HG03342 (cell line): ENCODE results near the gene U2SURP.
A peak's percentile ranks its signal among the peaks of the same experiment; 100 is the strongest.
"Not testable (repeated sequence)": the region's sequence is repeated elsewhere in the genome, so short reads cannot be mapped to it uniquely, and the experiment has no call there.

ENCODE experiments used
- ATAC-seq: cut with Tn5 transposase; IDR thresholded peaks from one replicate; pipeline ENCODE4 v1.9.1; 2021; ENCODE audit warnings: mild to moderate bottlenecking, moderate library complexity; ENCODE audit not compliant: unreplicated experiment

U2SURP gene

DNA sequence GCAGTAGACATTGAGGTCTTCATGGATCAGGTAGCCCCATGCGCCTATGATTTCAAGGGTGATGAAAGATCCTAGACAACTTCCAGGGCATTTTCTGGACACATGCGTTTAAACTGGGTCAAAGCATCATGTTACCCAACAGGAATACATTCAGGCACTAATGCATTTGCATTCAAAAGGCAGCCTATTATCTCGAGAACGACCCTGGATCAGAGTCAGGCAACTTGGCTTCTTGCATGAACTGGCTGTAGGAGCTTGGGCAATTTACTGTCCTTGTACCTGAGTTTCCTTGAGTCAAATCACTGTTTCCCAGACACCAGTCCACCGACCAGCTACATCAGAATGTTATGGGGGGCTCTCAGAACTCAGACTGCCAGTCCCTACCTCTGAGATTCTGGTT is 66.7 kb downstream of the U2SURP start:
- ATAC-seq = no peak

DNA sequence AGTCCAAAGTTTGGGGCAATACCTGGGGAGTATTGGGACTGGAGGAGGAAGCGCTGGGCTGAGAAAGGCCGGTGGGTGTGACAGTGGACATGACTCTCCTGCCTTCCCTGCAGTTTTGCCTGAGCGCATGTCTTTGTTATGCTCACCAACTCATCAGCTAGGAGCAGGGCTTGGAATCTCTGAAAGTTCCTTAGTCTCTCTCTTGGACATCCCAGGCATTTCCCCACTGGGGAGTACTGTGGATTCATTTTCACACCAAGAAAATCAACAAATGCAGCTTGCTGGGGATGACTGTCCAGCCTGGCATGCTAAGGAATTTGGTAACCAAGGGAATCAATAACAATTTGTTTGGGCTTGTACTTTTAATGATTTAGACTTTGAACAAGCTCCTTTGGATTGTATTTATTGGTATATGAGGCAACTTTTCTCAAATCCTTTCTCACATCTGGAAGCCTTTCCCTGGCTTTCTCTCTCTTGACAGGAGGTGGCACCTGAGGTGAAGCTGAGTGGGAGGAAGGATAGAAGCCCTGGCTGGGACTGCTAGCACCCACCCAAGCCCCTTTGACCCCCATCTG is 69.7 kb downstream of the U2SURP start:
- no peak for ATAC-seq

DNA sequence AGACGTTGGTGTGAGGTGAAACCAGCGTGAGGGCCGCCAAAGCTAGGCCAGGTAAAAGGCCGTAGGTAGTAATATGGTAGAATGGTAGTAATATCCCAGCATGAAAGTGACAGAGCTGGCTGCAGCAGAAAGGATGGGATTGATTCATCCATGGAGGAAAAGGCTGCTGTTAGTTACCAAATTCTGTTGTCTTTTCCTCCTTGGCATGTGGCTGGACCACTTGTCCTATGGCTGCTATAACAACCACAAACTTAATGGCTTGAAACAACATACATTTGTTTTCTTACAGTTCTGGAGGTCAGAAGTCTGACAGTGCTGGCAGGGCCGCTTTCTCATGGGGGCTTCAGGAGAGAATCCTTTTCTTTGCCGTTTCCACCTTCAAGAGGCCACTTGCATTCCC is 70.4 kb downstream of the U2SURP start:
- ATAC-seq = no peak

DNA sequence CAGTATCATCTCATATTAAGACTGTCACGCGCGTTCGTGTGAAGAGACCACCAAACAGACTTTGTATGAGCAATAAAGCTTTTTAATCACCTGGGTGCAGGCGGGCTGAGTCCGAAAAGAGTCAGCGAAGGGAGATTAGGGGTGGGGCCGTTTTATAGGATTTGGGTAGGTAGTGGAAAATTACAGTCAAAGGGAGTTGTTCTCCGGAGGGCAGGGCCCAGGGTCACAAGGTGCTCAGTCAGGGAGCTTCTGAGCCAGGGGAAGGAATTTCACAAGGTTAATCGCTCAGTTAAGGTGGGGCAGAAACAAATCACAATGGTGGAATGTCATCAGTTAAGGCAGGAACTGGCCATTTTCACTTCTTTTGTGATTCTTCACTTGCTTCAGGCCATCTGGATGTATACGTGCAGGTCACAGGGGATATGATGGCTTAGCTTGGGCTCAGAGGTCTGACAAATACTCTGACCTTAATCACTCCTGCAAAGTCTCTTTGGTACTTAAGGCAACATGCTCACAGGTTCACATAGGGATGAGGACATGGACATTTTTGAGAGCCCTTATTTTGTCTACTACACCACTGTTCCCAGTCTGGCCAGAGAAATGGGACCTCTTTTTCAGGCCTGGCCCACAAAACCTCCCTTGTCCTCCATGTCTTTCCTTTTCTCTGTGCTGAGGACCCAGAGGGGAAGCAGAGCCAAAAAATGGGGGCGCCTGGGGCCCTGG is 71.1 kb downstream of the U2SURP start:
- ATAC-seq = not testable (repeated sequence)

DNA sequence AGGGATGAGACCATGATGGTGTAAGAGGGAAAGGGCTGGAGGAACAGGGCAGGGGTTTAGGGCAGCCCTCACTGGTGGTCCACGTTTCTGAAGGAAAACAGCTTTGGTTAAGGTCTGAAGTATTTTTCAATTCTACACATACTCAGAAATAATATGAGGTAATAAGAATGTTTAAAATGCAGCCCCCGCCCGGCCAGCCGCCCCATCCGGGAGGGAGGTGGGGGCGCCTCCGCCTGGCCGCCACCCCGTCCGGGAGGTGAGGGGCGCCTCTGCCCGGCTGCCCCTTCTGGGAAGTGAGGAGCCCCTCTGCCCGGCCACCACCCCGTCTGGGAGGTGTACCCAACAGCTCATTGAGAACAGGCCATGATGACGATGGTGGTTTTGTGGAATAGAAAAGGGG is 72.2 kb downstream of the U2SURP start:
- ATAC-seq = not testable (repeated sequence)

DNA sequence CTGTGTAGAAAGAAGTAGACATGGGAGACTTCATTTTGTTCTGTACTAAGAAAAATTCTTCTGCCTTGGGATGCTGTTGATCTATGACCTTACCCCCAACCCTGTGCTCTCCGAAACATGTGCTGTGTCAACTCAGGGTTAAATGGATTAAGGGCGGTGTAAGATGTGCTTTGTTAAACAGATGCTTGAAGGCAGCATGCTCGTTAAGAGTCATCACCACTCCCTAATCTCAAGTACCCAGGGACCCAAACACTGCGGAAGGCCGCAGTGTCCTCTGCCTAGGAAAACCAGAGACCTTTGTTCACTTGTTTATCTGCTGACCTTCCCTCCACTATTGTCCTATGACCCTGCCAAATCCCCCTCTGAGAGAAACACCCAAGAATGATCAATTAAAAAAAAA is 72.6 kb downstream of the U2SURP start:
- not testable (repeated sequence) for ATAC-seq

DNA sequence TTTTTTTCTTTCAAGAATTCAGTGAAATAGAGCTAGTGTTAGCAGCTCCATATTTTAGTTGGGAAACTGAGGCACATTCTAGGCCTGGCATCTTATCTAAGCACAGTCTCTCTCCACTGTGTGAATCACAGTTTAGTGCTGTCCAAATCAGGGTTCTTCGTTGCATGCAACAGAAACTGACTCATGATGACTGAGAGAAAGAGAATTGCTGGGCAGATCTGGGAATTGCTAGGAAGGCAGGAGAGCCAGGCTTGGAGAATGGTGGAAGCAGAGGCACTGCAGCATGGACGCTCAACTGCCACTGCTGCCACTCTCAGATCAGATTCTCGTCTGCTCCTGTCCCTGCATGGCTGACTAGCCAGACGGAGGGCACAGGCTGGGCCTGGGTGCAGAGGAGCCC is 77.5 kb downstream of the U2SURP start:
- ATAC-seq = no peak

DNA sequence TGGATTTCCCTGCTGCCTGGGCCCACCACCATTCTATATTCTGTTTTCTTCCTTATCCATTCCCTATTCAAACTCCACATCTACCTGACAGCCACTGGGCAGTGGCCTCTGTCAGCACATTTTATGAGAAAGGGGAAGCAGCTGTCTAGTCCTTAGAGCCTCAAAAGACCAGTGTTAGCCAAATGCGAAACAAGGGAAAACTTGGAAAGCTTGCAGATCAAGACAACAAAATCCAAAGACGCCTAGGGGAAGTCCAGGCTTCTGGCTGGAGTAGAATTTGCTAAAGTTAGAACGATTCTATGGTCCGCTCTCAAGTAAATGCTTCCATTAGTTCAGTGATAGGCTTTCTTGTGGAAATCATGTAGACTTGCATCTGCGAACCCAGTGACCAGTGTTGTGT is 78.8 kb downstream of the U2SURP start:
- ATAC-seq = no peak

DNA sequence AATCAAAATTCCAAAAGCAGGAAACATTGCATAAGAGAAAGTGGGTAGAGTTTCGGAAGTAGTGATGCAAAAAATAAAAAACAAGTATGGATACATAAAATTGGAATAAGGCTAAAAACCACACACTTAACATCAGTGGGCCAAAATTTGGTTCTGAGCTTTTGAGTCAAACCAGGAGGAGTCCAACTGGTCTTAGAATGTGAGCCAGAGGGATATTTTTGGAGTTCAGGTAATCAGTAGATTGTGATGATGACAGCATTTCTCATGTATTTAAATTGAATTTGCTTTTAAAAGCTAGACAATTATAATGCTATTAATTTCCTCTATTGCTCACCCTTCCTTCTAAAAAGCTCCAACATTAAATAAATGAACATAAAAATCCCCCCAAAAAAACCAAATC is 80.0 kb downstream of the U2SURP start:
- no peak for ATAC-seq

DNA sequence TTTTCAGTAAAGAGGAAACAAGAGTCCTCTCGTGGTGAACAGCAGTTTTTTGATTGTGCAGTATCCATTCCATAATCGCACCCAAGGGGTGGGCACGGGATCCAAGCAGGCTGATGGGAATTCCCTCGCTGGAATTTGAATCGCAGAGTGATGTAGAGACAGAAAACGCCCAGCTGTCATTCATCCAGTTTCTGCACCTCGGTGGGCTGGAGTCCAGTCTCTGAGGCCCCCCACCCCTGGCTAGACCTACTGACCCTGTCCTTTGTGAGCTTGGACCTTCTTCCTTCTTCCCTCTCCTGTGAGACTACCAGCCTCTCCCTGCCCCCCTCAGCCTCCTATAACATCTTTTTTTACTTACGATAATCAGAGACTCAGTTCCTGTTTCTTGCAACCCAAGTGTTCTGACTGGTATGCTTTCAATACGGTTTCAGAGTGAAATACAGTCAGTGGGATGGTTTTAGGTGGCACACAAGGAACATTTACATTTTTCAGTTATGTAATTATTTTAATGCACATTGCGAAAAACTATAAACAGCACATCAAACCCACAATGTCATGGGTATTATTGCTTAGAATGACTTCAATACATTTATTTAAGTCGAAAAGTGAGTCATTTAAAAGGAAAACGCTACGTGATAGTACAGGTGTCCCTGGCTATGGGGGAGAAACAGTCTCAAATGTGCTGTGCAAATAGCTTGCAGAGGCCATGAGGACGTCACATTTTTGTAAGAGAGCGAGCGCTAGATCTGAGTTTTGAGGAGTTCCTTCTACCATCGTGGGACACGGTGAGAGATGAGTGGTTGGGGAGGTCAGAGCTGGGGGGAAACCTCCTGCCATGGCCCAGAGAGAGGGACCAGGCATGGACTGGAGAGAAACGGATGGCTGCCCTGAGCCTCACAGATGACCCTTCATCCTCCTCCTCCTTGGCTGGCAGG is 80.7 kb downstream of the U2SURP start:
- peak; percentile 77 for ATAC-seq

DNA sequence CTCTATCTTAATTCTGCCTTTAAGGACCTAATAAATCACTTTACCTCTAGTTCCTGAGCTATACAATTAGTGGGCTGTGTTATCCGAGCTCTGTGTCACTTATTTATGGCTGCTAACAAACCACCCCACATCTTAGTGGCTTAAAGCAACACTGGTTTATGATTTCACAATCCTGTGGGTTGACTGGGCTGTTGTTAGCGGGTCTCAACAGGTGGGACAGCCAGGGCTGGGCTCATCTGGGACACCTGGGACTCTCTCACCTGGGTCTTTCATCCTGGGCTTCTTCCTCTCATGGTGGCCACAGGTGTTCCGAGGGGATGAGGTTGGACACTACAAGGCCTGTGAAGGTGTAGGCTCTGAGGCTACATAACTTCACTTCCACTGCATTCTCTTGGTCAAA is 82.4 kb downstream of the U2SURP start:
- ATAC-seq = no peak

DNA sequence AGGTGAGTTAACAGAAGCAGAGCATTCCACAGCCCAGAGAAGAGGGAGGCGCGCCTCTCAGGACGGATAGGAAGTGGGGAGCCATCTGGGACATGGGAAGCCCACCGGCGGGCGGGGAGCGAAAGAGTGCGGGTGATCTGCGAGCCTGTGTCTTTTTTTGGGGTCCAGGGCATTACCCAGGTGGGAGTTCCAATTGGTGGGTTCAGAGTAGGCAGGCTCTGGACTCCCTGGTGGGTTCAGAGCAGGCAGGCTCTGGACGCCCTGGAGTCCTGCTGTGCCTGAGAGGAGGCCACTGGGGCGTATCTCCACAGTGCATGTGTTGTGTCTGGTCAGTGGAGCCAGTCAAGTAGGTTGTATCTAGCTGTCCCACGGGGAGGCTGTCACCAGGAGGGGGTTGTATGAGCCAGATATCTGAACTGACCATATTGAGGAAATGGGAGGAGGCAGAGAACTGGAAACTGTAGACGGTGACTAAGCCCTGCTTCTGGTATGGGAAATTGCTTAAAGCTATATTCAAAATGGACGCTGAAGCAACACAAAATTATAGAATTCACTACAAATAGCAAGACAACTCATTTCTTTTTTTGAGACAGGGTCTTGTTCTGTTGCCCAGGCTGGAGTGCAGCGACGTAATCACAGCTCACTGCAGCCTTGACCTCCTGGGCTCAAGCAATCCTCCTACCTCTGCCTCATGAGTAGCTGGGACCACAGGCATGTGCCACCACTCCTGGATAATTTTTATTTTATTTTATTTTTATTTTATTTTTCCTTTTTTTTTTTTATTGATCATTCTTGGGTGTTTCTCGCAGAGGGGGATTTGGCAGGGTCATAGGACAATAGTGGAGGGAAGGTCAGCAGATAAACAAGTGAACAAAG is 83.7 kb downstream of the U2SURP start:
- peak; percentile 80 for ATAC-seq

DNA sequence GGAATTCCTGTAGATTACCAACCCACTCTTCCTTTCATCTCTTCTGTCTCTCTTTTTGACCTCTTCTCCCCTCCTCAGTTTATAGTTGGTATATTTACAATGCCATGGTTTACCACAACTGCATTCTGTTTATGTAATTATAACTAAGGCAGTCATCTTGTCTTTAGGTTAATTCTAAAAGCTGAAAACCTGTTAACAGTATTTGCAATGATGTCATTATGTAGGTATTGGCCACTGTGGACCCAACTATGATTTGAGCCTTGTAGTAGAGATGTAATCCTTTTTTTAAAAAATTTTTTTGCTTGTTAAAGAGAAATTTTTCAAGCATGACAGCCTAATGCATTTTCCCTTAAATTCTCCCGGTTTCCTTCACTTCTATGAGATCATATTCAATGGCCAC is 87.5 kb downstream of the U2SURP start:
- ATAC-seq = no peak

DNA sequence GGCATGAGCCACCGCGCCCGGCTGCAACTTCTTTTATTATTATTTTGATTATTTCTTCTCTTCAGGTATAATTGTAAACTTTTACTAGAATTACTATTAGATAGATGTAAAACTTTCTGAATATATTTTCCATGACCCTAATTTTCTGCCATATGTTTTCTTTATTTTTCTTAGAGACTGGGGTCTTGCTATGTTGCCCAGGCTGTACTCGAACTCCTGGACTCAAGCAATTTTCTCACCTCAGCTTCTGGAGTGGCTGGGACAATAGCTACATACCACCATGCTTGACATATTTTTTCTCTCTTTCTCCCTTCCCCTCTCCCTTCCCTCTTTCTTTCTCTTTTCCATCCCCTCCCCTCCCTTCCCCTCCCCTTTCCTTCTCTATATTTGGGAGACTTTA is 88.6 kb downstream of the U2SURP start:
- ATAC-seq = no peak

DNA sequence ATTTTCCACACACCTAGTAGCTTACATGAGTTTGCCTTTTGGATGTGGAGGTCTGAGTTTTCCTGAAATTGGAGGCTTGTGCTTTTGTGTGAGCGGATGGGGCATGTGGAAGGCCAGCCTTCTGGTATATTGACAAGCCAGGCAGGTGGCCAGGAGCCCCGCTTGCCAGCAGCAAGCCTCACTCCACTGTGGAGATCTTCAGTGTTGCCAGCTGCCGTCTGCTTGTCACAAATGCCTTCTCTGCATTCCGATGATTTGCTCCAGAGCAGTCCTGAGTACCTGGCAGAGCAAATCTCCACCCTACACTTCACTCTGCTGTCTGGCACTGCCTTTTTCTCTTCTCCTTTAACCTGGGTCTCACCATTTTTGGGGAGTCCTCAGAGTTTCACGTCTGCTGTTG is 89.1 kb downstream of the U2SURP start:
- ATAC-seq = no peak

DNA sequence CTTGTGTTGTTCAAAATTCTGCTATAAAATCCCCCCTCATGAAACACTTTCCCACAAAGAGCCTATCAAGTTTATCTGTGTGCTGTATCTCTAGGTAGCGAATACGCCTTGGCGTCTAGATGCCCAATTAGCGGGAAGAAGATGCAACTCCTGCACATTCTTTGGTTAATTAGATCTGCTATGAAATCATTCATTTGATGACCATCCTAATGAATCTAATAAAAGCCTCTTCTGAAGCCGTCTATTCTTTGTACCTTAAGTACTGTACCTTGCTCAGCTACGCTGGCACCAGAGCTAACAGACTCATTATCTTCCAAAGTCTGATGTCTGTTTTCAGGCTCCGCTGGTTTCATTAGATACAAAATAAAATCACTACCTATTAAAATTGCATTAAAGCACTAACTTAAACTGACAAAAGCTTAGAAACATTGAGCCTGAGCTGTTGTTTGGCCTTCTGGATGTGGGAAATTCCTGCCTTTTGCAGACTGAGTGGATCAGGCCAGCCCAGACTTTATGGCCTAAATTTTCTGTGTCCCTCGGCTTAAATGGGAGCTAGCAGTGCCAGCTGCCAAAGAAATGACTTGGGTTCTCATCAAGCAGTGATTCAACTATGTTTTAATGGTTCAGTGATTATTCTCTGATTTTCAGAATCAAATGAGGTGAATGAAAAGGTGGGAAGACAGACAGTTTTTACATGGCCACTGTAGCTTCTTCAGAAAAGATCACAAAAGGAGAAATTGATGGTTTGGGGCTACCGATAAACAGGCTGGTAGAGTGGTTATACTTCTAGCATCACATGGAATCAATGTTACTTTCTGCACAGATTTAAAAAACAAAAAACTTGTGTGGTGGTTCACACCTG is 89.8 kb downstream of the U2SURP start:
- no peak for ATAC-seq

DNA sequence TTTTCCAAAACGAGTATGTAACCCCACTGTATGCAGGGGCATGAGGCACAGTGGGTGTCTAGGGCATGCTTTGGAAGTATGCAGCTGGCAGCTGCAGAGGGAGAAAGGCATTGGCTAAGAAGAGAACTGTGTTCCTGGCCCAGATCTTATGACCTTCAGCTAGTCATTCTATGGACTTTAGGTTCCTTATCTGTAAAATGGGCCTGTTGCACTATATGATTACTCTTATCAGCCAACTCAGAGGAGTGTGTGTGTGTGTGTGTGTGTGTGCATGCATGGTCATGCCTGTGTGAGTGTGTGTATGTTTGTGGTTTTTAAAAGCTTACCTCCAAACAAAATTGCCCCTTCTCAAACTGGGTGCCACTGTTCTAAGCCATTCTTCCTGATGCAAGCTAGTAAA is 90.8 kb downstream of the U2SURP start:
- no peak for ATAC-seq

DNA sequence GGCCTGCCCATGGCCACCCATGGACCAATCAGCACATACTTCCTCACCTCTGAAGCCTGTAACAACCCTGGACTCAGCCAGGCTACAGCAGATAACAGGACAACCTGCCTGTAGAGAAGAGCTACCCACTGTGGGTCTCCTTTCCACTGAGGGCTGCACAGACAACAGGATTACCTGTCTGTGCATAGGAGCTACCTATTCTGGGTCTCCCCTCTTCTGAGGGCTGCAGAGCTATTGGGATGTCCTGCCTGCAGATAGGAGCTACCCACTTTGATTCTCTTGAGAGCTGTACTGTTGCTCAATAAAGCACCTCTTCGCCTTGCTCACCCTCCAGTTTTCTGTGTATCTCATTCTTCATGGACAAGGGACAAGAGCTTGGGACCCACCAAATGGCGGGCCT is 94.4 kb downstream of the U2SURP start:
- no peak for ATAC-seq

DNA sequence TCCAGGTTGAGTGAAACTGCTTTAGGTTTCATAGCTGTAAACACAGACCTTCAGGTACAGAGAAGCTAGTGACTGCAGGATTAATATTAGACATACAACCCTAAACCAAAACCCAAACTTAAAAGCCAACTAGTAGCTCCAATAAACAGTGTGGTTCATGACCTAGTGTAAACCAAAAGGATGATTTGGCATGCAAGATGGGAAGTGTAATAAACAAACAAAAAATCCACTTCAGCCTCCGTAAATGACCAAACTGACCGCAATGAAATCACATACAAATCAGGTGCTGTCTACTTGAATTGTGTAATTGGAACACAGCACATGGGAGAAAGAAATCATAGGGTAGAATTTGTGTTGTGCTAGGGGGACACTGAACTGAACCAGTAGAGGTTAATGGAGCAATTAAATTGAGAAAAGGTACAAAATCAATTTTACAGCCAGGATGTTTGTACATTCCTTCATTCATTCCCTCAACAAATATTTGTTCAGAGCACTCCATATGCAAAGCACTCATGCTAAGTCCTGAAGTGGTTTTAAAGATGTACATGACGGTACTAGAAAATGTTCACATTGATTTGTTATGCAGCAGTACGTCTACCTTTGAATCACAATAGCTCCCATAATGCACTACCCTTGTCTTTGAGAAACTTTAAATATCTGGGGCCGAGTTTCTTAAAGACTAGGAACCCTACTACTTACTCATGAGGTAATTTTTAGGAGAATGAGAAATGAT is 96.8 kb downstream of the U2SURP start:
- no peak for ATAC-seq
